GM12891 (cell line): ENCODE results near the gene CHST7.

Experiments used
- POLR2A ChIP-seq: IDR thresholded peaks from 2 replicates; pipeline ENCODE4 v1.6.1; 2011; ENCODE audit warnings: low read depth, low read length, control low read depth
- POLR2AphosphoS5 ChIP-seq: IDR thresholded peaks from 2 replicates; pipeline ENCODE4 v1.6.1; 2011; ENCODE audit warnings: low read depth, low read length, control low read depth
- POU2F2 ChIP-seq: IDR thresholded peaks from 2 replicates; pipeline ENCODE4 v1.6.1; 2011; ENCODE audit warnings: low read depth, mild to moderate bottlenecking, control low read depth, low read length, moderate library complexity
- SPI1 ChIP-seq: IDR thresholded peaks from 2 replicates; pipeline ENCODE4 v1.6.1; 2011; ENCODE audit warnings: low read depth, low read length, control low read depth
- TAF1 ChIP-seq: IDR thresholded peaks from 2 replicates; pipeline ENCODE4 v1.6.1; 2011; ENCODE audit warnings: low read depth, low read length, control low read depth

- TF ChIP-seq TAF1: no peak
- no peak for TF ChIP-seq POLR2A
- TF ChIP-seq POLR2AphosphoS5: no peak
- TF ChIP-seq SPI1: no peak
- TF ChIP-seq POU2F2: no peak
Observed at GRCh38 chrX:46547857-46548256, 25.7 kb upstream of the CHST7 start.
